Activated gamma-delta T cell (primary cell): ENCODE data around the gene CNGA3.

Source experiments
- DNase-seq: peaks from one replicate; lab custom pipeline; 2025; lab: John Stamatoyannopoulos, UW

Gene CNGA3

GRCh38 chr2:98327776-98328175, 18.5 kb upstream of the CNGA3 start:
- DNase-seq, result no peak

GRCh38 chr2:98329549-98329948, 16.7 kb upstream of the CNGA3 start:
- no peak for DNase-seq

- DNase-seq, result no peak
These were observed 13.3 kb upstream of the CNGA3 start for GRCh38 chr2:98332989-98333388.

- no peak for DNase-seq
These were observed 12.3 kb upstream of the CNGA3 start for GRCh38 chr2:98333922-98334321.

DNA sequence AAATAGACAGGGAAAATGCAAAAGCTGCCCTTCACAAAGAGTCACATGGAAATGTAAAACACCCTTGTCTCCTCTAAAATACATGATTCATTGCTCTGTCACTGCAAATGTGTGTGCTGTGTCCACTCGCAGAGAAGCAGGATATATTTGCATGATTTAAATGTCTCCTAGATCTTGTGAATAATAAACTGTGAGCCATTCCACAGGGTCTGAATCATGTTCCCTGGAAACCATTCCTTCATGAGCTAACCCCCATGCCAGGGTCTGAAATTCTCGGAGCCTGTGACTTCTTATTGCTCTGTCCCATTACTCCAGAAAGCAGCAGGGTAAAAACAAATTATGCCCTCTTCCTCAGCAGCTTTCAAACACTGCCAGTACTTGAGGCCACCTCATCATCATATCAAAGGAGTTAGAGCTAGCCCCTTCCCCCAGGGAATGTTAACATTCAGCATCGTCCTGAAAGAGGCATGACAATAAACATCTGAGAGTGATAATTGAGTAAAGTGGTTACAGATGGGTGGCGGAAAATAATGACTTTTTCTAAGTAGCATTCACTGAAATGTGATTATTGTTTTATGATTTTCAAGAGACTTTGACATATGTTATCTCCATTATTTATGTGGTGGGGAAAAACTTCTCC, 11.7 kb upstream of the CNGA3 start:
- DNase-seq, result no peak

DNA sequence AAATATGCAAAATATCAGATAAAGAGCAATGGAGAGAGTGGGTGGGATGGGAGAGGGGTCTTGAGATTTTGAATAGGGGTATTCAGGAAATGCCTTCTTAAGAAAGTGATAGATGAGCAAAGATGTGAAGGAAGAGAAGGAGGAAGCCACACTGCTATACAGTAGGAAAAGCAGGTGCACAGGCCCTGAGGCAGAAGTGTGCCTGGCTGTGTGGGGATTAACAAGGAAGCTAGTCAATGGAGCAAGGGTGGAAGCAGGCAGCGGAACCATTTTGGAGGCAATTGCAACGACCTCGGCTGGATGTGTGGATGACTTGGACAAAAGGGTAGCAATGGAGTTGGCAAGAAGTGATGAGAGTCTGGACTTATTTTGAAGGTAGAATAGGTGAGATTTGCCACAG, 11.0 kb upstream of the CNGA3 start:
- no peak for DNase-seq

DNA sequence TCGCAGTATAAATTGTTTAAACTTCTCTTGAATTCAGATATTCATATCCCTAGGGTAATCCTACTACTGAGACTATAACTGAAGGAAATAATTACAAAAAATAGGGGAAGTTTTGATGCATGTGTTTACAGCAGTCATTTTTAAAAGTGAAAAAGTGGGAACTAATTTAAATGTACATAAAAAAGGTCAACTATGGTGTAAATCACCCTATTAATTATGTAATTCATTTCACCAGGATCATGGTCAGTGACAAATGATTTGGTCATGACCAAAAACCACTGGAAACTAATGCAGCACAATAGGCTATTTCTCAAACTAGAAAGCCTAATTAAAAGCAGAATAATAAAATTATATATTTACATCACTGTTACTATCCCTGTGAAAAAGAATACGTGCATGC, 5.0 kb upstream of the CNGA3 start:
- no peak for DNase-seq

- no peak for DNase-seq
These were observed 3.0 kb upstream of the CNGA3 start for GRCh38 chr2:98343285-98343684.

DNA sequence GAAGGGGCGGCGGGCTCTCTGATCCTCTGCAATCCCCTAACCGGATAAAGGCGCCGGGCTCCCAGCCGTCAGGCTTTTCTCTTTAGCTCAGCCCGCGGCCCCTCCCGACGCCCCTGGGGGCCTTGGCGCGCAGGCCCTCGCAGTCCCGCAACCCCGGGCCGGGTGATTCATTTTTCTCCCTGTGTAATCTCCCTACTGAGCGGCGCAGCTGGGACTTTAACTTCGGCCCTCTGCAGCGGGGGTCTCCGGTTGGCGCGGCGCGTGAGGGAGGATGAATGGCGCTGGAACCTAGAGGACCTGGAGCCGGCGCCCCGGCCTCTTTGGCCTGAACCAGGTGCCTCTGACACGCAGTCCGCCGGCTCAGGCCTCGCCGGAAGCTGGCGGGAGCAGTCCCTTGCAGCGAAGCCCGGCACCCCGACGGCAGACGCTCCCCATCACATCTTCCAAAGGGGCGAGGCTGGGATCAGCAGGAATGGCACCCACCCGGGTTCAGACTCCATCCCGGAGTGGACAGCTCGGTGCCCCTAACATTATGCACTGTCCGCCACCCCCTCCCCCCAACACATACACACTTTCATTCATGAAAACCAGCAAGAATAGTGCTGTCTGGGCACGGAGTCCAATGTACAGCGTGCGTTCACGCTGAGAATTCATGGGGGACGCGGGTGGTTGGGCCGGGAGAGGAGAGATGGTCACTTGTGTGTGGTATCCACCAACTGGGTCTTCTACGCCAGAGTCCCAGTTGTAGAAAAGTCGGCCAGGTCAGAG, 1.2 kb downstream of the CNGA3 start:
- DNase-seq, result no peak

- DNase-seq, result no peak
These were observed 1.9 kb downstream of the CNGA3 start for GRCh38 chr2:98348066-98348561.

- DNase-seq, result no peak
These were observed 4.2 kb downstream of the CNGA3 start for GRCh38 chr2:98350411-98350810.

GRCh38 chr2:98355881-98356280, 9.6 kb downstream of the CNGA3 start:
- DNase-seq, result no peak

DNA sequence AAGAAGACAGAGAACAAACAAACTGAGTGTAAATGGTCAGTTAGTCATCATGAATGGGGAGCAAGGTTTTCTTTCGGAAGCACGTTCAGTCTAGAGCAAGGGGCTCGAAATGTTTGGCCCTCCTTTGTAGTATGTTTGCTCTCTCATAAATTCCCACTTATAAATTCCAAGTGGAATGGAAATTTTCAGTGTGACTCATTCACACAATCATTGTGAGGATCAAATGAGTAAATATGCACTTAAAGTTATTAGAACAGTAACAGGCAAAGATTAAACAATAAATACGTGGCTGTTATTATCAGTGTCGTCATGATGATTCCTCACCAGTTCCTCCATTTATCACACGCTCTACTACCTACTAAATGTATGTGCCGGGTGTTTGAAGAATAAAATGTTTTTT, 10.5 kb downstream of the CNGA3 start:
- DNase-seq, result no peak

- DNase-seq, result no peak
These were observed 11.6 kb downstream of the CNGA3 start for GRCh38 chr2:98357849-98358248.

- no peak for DNase-seq
These were observed 13.7 kb downstream of the CNGA3 start for GRCh38 chr2:98359986-98360385.

DNA sequence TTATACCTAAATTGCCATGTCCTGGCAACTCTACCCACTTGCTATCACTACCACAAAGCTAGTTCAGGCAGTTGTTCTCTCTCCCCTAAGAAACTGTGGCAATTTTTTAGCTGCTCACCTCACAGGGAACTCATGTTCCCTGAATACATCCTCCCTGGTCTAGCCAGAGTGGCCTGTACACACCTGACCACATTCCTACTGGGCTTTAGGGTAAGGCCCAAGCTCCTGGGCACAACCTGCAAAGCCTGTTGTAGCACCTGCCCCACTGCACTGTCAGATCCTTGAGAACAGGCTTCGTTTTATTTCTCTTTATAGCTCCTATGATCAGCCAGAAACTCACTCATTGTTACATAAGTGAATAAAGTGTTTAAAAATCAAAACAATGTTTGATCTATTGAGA, 21.5 kb downstream of the CNGA3 start:
- no peak for DNase-seq

DNA sequence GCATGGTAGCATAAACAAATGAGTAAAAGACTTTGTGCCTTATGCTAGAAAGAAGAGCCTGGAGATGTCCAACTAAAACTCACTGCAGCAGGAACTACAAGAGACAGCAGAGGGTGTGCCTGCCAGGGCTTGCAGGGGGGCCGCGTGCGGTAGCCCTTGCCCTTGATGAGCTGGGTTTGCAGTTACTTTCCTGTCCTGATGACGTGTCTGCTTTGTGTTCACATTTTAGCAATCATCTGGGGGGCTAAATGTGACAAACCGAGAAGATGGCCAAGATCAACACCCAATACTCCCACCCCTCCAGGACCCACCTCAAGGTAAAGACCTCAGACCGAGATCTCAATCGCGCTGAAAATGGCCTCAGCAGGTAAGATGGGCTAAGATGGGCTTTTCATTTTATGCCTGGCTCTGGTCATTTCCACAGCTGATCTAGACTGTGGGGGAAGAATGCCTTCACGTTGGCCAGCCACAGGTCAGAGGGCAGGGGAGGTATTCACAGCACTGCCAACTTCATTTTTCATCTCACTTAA, 23.5 kb downstream of the CNGA3 start:
- no peak for DNase-seq

DNA sequence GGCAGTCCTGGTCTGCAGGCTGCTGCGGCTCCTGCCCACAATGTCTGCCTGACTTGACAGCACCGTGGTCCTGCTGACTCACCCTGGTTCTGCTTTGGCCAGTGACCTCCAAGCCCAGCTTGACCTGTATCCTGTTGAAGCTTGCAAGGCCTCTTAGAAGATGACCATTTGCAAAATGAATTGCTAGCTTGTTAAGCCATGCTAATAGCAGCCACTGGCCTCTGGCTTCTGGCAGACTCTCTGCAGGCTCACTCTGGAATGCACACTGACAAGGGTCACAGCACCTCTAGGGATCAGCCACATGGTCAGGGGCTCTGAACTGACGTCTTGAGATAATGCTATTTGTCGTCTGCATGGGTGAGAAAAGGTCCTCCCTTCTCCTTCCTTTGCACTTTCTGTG, 25.9 kb downstream of the CNGA3 start:
- no peak for DNase-seq

GRCh38 chr2:98372579-98372978, 26.3 kb downstream of the CNGA3 start:
- no peak for DNase-seq

DNA sequence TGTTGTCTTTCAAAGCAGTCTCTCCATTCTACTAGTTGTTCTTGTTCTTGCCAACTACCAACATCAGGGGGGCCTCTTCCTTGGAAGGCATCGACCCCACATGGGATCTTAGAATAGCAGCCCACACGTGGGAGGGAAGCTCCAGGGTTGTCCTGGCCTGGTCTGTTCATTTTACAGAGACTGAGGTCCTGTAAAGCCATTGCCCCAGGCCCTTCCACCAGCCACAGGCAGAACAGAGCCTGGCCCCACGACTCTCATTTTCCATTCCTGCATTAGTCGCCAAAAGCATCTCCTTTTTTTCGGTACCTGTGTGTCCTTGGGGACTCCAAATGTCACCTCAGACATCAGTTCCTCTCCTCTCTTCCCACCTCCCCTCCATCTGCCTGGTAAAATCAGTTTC, 28.0 kb downstream of the CNGA3 start:
- DNase-seq, result no peak

GRCh38 chr2:98374958-98375570, 28.8 kb downstream of the CNGA3 start:
- DNase-seq, result no peak

- no peak for DNase-seq
These were observed 30.1 kb downstream of the CNGA3 start for GRCh38 chr2:98376301-98376910.
